ENCODE measurements around the gene TC2N.

Gene TC2N

GRCh38 chr14:91867316-91867988 is at the start of gene TC2N:
Gene TC2N, minus strand, starts transcription at chr14:91867536. Its CDS starts 53,767 bp downstream, at chr14:91813769.
- no peak within 1 kb of the TSS for H3K9ac ChIP-seq (ENCODE audit: low read length)
- H3K4me3 ChIP-seq (ENCODE audit: low read depth, low read length): no peak within 1 kb of the TSS
- no peaks in the 10 kb centered on the region for H3K36me3 ChIP-seq (ENCODE audit: control insufficient read depth, insufficient read depth, low read length)
- no peak within 1 kb of the TSS for H3K27ac ChIP-seq (ENCODE audit: low read depth, low read length)
- peaks cover 10% of the 10 kb centered on the region; the same call in 1 of the 2 replicates for H3K9me3 ChIP-seq (ENCODE audit: control insufficient read depth, insufficient read depth, low read depth, low read length)
- H3K27me3 ChIP-seq (ENCODE audit: control insufficient read depth, insufficient read depth, low read length): no peaks in the 10 kb centered on the region
- peaks cover 18% of the 10 kb centered on the region for H3K4me1 ChIP-seq (ENCODE audit: control insufficient read depth, insufficient read depth, low read length)

GRCh38 chr14:91912035-91912434 is 44.7 kb upstream of the TC2N start:
- H3K36me3 ChIP-seq (ENCODE audit: control insufficient read depth, insufficient read depth, low read length): no peaks in the 10 kb centered on the region
- no peaks in the 10 kb centered on the region; the same call in 1 of the 2 replicates for H3K4me1 ChIP-seq (ENCODE audit: control insufficient read depth, insufficient read depth, low read length)
- H3K9me3 ChIP-seq (ENCODE audit: control insufficient read depth, insufficient read depth, low read depth, low read length): no peaks in the 10 kb centered on the region
- H3K9ac ChIP-seq (ENCODE audit: low read length): no peak overlapping the region
- no peaks in the 10 kb centered on the region for H3K27me3 ChIP-seq (ENCODE audit: control insufficient read depth, insufficient read depth, low read length)
- H3K4me3 ChIP-seq (ENCODE audit: low read depth, low read length): no peak overlapping the region
- no peak overlapping the region for H3K27ac ChIP-seq (ENCODE audit: low read depth, low read length)

GRCh38 chr14:91911474-91912032 is 44.2 kb upstream of the TC2N start:
- H3K36me3 ChIP-seq (ENCODE audit: control insufficient read depth, insufficient read depth, low read length): no peaks in the 10 kb centered on the region
- H3K27me3 ChIP-seq (ENCODE audit: control insufficient read depth, insufficient read depth, low read length): no peaks in the 10 kb centered on the region
- H3K27ac ChIP-seq (ENCODE audit: low read depth, low read length): no peak overlapping the region
- no peaks in the 10 kb centered on the region for H3K9me3 ChIP-seq (ENCODE audit: control insufficient read depth, insufficient read depth, low read depth, low read length)
- no peak overlapping the region for H3K4me3 ChIP-seq (ENCODE audit: low read depth, low read length)
- H3K4me1 ChIP-seq (ENCODE audit: control insufficient read depth, insufficient read depth, low read length): no peaks in the 10 kb centered on the region; the same call in 1 of the 2 replicates
- no peak overlapping the region for H3K9ac ChIP-seq (ENCODE audit: low read length)

- H3K9ac ChIP-seq (ENCODE audit: low read length): no peak overlapping the region
- no peaks in the 10 kb centered on the region for H3K9me3 ChIP-seq (ENCODE audit: control insufficient read depth, insufficient read depth, low read depth, low read length)
- no peaks in the 10 kb centered on the region for H3K36me3 ChIP-seq (ENCODE audit: control insufficient read depth, insufficient read depth, low read length)
- H3K27me3 ChIP-seq (ENCODE audit: control insufficient read depth, insufficient read depth, low read length): no peaks in the 10 kb centered on the region
- no peak overlapping the region for H3K4me3 ChIP-seq (ENCODE audit: low read depth, low read length)
- no peak overlapping the region for H3K27ac ChIP-seq (ENCODE audit: low read depth, low read length)
- H3K4me1 ChIP-seq (ENCODE audit: control insufficient read depth, insufficient read depth, low read length): no peaks in the 10 kb centered on the region; the same call in 1 of the 2 replicates
Measured at GRCh38 chr14:91910196-91910595, 42.9 kb upstream of the TC2N start.

- Histone ChIP-seq H3K27me3 (ENCODE audit: control insufficient read depth, insufficient read depth, low read length) (no peaks in the 10 kb centered on the region), H3K9ac (ENCODE audit: low read length) (no peak overlapping the region), H3K4me1 (ENCODE audit: control insufficient read depth, insufficient read depth, low read length) (no peaks in the 10 kb centered on the region), H3K36me3 (ENCODE audit: control insufficient read depth, insufficient read depth, low read length) (no peaks in the 10 kb centered on the region), H3K9me3 (ENCODE audit: control insufficient read depth, insufficient read depth, low read depth, low read length) (no peaks in the 10 kb centered on the region), H3K4me3 (ENCODE audit: low read depth, low read length) (no peak overlapping the region), H3K27ac (ENCODE audit: low read depth, low read length) (no peak overlapping the region)
Measured at GRCh38 chr14:91906374-91906773, 39.0 kb upstream of the TC2N start.

GRCh38 chr14:91904956-91905645 is 37.8 kb upstream of the TC2N start:
- Histone ChIP-seq H3K27me3 (ENCODE audit: control insufficient read depth, insufficient read depth, low read length) (no peaks in the 10 kb centered on the region), H3K4me3 (ENCODE audit: low read depth, low read length) (no peak overlapping the region), H3K9me3 (ENCODE audit: control insufficient read depth, insufficient read depth, low read depth, low read length) (no peaks in the 10 kb centered on the region), H3K36me3 (ENCODE audit: control insufficient read depth, insufficient read depth, low read length) (no peaks in the 10 kb centered on the region), H3K9ac (ENCODE audit: low read length) (no peak overlapping the region), H3K27ac (ENCODE audit: low read depth, low read length) (no peak overlapping the region), H3K4me1 (ENCODE audit: control insufficient read depth, insufficient read depth, low read length) (no peaks in the 10 kb centered on the region)

GRCh38 chr14:91904483-91904882 is 37.1 kb upstream of the TC2N start:
- Histone ChIP-seq H3K9ac (ENCODE audit: low read length) (no peak overlapping the region), H3K4me3 (ENCODE audit: low read depth, low read length) (no peak overlapping the region), H3K27me3 (ENCODE audit: control insufficient read depth, insufficient read depth, low read length) (no peaks in the 10 kb centered on the region), H3K36me3 (ENCODE audit: control insufficient read depth, insufficient read depth, low read length) (no peaks in the 10 kb centered on the region), H3K4me1 (ENCODE audit: control insufficient read depth, insufficient read depth, low read length) (no peaks in the 10 kb centered on the region), H3K27ac (ENCODE audit: low read depth, low read length) (no peak overlapping the region), H3K9me3 (ENCODE audit: control insufficient read depth, insufficient read depth, low read depth, low read length) (no peaks in the 10 kb centered on the region)

GRCh38 chr14:91903070-91903469 is 35.7 kb upstream of the TC2N start:
- H3K27ac ChIP-seq (ENCODE audit: low read depth, low read length): no peak overlapping the region
- H3K9me3 ChIP-seq (ENCODE audit: control insufficient read depth, insufficient read depth, low read depth, low read length): no peaks in the 10 kb centered on the region
- H3K9ac ChIP-seq (ENCODE audit: low read length): no peak overlapping the region
- no peaks in the 10 kb centered on the region for H3K36me3 ChIP-seq (ENCODE audit: control insufficient read depth, insufficient read depth, low read length)
- no peak overlapping the region for H3K4me3 ChIP-seq (ENCODE audit: low read depth, low read length)
- no peaks in the 10 kb centered on the region for H3K27me3 ChIP-seq (ENCODE audit: control insufficient read depth, insufficient read depth, low read length)
- no peaks in the 10 kb centered on the region for H3K4me1 ChIP-seq (ENCODE audit: control insufficient read depth, insufficient read depth, low read length)

- no peak overlapping the region for H3K4me3 ChIP-seq (ENCODE audit: low read depth, low read length)
- H3K27me3 ChIP-seq (ENCODE audit: control insufficient read depth, insufficient read depth, low read length): no peaks in the 10 kb centered on the region
- H3K4me1 ChIP-seq (ENCODE audit: control insufficient read depth, insufficient read depth, low read length): peaks cover 2% of the 10 kb centered on the region; the same call in 1 of the 2 replicates
- no peak overlapping the region for H3K27ac ChIP-seq (ENCODE audit: low read depth, low read length)
- H3K9me3 ChIP-seq (ENCODE audit: control insufficient read depth, insufficient read depth, low read depth, low read length): no peaks in the 10 kb centered on the region
- H3K9ac ChIP-seq (ENCODE audit: low read length): no peak overlapping the region
- no peaks in the 10 kb centered on the region for H3K36me3 ChIP-seq (ENCODE audit: control insufficient read depth, insufficient read depth, low read length)
Measured at GRCh38 chr14:91902336-91902735, 35.0 kb upstream of the TC2N start.

- Histone ChIP-seq H3K9ac (ENCODE audit: low read length) (no peak overlapping the region), H3K4me3 (ENCODE audit: low read depth, low read length) (no peak overlapping the region), H3K27ac (ENCODE audit: low read depth, low read length) (no peak overlapping the region), H3K4me1 (ENCODE audit: control insufficient read depth, insufficient read depth, low read length) (peaks cover 7% of the 10 kb centered on the region; the same call in 1 of the 2 replicates), H3K9me3 (ENCODE audit: control insufficient read depth, insufficient read depth, low read depth, low read length) (no peaks in the 10 kb centered on the region), H3K27me3 (ENCODE audit: control insufficient read depth, insufficient read depth, low read length) (no peaks in the 10 kb centered on the region), H3K36me3 (ENCODE audit: control insufficient read depth, insufficient read depth, low read length) (no peaks in the 10 kb centered on the region)
Measured at GRCh38 chr14:91901449-91902226, 34.3 kb upstream of the TC2N start.
